ENCODE results near the gene EED. TPM values are rescaled to one million over a fixed set of nuclear protein-coding genes. Genes with fewer than 3 reads are reported as not detected.
"Not testable (repeated sequence)": the region's sequence is repeated elsewhere in the genome, so short reads cannot be mapped to it uniquely, and the experiment has no call there.

The EED gene
- total RNA-seq, 1 donor from 2014 or later, result 29.6 TPM

DNA sequence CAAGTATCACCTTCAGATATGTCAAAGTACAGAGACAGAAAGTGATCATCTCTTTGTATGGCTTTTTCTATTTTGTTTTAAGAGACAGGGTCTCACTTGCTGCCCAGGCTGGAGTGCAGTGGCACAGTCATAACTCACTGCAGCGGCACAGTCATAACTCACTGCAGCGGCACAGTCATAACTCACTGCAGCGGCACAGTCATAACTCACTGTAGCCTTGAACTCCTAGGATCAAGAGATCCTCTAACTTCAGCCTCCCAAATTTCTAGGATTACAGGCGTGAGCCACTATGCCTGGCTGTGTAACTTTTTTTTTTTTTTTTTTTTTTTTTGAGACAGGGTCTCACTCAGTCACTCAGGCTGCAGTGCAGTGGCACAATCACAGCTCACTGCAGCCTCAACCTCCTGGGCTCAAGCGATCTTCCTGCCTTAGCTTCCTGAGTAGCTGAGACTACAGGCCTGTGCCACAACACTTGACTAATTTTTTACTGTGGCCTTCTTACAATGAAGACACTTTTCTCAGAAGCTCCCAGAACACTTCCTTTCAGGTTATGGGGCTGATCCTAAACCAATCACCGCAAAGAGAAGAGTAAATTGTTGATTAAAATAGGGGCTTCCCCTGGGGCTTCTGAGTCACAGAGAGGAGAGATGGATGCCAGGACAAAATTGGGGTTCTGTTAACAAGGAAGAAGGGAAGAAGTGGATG is 48.5 kb downstream of the EED start:
- DNase-seq (ENCODE audit: low read depth), result no peak

DNA sequence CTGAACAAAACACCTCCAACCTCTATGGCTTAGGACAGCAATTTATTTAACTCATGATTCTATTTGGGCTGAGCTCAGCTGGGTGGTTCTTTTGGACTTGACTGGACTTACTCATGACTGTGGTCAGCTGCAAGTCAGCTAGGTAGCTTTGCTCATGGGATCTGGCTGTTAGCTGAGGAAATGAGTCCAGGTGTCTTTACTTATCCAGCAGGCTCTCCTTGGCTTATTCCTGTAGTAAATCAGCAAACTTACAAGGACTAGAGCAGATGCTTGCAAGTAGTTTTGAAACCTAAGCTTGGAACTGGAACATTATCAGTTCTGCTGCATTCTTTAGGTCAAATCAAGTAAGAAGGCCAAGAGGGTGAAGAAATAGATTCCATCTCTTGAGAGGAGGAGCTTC is 49.5 kb downstream of the EED start:
- DNase-seq (ENCODE audit: low read depth), result no peak

DNA sequence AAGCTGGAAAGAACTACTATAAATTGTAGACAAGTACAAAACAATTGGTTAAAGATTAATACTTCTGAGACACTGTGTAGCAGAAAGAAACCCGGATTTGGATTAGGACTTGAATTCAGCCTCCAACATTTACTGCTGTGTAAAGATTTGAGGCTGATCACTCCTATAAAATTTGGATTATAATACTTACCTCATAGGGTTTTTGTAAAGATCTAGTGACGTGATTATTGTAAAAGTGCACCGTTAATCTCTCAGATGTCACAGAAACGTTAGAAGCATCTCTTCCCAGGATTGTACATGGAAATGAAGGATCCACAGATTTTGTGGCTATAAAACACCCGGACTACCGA is 57.2 kb downstream of the EED start:
- DNase-seq (ENCODE audit: low read depth), result no peak

- DNase-seq (ENCODE audit: low read depth), result peak; percentile 96
Observed at GRCh38 chr11:86302092-86302793, 57.7 kb downstream of the EED start, which contains the start of gene HIKESHI. Gene HIKESHI, plus strand, starts transcription at chr11:86302240. Its CDS starts 209 bp downstream, at chr11:86302449.

GRCh38 chr11:86303257-86303656 is 58.7 kb downstream of the EED start:
- DNase-seq (ENCODE audit: low read depth), result no peak

GRCh38 chr11:86308710-86309109 is 64.2 kb downstream of the EED start:
- not testable (repeated sequence) for DNase-seq (ENCODE audit: low read depth)

GRCh38 chr11:86313793-86314192 is 69.2 kb downstream of the EED start:
- no peak for DNase-seq (ENCODE audit: low read depth)

DNA sequence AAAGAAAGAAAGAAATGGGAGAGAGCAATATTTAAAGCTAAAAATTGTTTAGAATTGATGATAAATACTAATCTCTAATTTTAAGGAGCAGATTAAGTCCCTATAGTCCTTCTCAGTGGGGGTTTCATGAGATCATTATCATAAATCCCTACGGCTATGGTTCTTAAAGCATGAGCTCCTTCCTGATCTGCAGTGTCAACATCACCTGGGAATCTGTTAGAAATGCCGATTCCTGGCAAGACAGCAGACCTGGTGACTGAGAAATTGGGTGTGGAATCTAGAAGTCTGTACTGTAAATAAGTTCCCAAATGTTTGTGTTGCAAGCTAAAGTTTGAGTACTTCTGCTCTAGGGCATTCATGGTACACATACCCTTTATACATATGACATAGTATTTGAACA is 70.1 kb downstream of the EED start:
- no peak for DNase-seq (ENCODE audit: low read depth)

Other genes with a start within 250 kb of the EED start
- gene PICALM, start 175.7 kb upstream of the EED start, total RNA-seq, result 580 and 632 TPM in 2 replicates
- gene HIKESHI, start 57.5 kb downstream of the EED start, total RNA-seq, result 27.5 and 77.1 TPM in 2 replicates
- 0.17 and 0.50 TPM in 2 replicates for gene CCDC81, start 130.1 kb downstream of the EED start, total RNA-seq